ENCODE data around the gene IGSF3. TPM values are rescaled to one million over a fixed set of nuclear protein-coding genes. Genes with fewer than 3 reads are reported as not detected.

The IGSF3 gene
- total and polyA plus RNA-seq, 2 of the 8 experiments (the other 6 are each of a cell fraction or from before 2014, with no cell fraction given) = 30.0 to 32.2 TPM

DNA sequence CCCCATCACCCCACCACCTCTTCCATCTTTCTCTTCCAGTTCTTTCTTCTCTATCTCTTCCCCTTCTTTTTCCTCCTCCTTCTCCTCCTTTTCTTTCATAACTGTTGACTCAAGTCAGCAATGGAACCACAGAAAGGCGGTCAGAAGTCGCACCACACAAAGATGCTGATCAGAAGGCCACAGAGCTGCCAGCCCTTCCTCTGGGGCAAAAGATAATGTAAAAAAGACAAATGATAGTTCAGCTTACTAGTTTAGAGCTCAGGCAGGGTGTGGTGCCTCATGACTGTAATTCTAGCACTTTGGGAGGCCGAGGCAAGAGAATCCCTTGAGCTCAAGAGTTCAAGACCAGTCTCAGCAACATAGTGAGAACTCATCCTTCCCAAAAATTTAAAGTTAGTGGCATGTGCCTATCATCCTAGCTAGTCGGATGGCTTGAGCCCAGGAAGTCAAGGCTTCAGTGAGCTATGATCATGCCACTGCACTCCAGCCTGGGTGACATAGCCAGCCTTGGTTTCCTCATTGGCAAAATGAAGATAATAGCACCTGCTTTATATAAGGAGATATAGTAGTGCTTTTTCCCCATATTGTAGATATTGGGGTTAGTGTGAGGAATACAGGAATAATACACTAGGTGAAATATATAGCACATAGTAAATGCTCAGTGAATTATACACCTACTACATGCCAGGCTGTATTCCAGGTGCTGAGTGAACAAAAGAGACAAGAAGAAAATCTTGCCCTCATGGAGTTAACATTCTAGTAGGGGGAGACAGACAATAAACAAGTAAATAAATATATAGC is 12.5 kb upstream of the IGSF3 start:
- H3K4ac ChIP-seq (replicated peaks; ENCODE audit: insufficient read length, low read depth, low read length) = no peak overlapping the region
- H3K27ac ChIP-seq (ENCODE audit: low read depth, low read length) = no peak overlapping the region
- no peak overlapping the region for H3K9ac ChIP-seq (replicated peaks in 1 of 4; ENCODE audit: extremely low read depth in 1 of 4, low read depth in 3 of 4, low read length in 3 of 4)
- ChIA-PET POLR2A (ENCODE audit: partially characterized antibody) (no interaction called here), CTCF (ENCODE audit: partially characterized antibody) (interaction anchor here (0.6 to 1.4 kb wide), 5 partner anchors 11 to 381 kb away, joined by 3 read pairs; no protein-coding TSS in a partner anchor)
- H2BK20ac ChIP-seq (ENCODE audit: low read length) = no peak overlapping the region
- no peak overlapping the region for H2AK5ac ChIP-seq (ENCODE audit: low read depth, low read length)
- H3K56ac ChIP-seq (replicated peaks; ENCODE audit: insufficient read length, low read depth, low read length) = no peak overlapping the region
- no peaks in the 10 kb centered on the region for H3K27me3 ChIP-seq (replicated peaks in 1 of 4; ENCODE audit: control insufficient read depth in 3 of 4, extremely low read depth in 1 of 4, insufficient read depth in 3 of 4, low read length in 3 of 4)
- H3K4me2 ChIP-seq (ENCODE audit: insufficient read depth in 1 of 2, low read depth in 2 of 2, low read length in 2 of 2) = no peak overlapping the region
- H4K91ac ChIP-seq (replicated peaks; ENCODE audit: insufficient read length, low read length) = no peak overlapping the region
- no peak overlapping the region for H2BK5ac ChIP-seq (ENCODE audit: low read depth, low read length)
- no peak overlapping the region for H3K18ac ChIP-seq (ENCODE audit: extremely low read depth, low read length)
- WGBS, 2 experiments (ENCODE audit: extremely low coverage in 1 of 2, insufficient coverage in 1 of 2, insufficient read length in 1 of 2, insufficient replicate concordance in 2 of 2, low coverage in 1 of 2, low lambda C conversion rate in 2 of 2, missing lambda C conversion rate in 1 of 2) = 93% methylated on average over 4 of the region's 4 CpGs; no CpG with 5 or more reads in 1 of the 2 experiments
- H2BK15ac ChIP-seq (ENCODE audit: low read length) = no peak overlapping the region
- H3K79me2 ChIP-seq (ENCODE audit: control insufficient read depth in 1 of 2, insufficient read depth in 2 of 2, low read length in 2 of 2) = no peaks in the 10 kb centered on the region
- no peak overlapping the region for H3K4me3 ChIP-seq (ENCODE audit: extremely low read depth in 1 of 4, insufficient read depth in 2 of 4, low read depth in 3 of 4, low read length in 4 of 4)
- H4K5ac ChIP-seq (ENCODE audit: insufficient read length, low read depth, low read length) = no peak overlapping the region
- no peak overlapping the region for H2AFZ ChIP-seq (ENCODE audit: low read length)
- H3K4me1 ChIP-seq (replicated peaks in 1 of 4; ENCODE audit: control insufficient read depth in 3 of 4, insufficient read depth in 4 of 4, low read length in 3 of 4) = no peaks in the 10 kb centered on the region
- H3K9me3 ChIP-seq (ENCODE audit: insufficient read depth in 2 of 2, low read depth in 1 of 2, low read length in 1 of 2) = no peaks in the 10 kb centered on the region
- no peak overlapping the region for H3K23ac ChIP-seq (ENCODE audit: insufficient read length)
- no peaks in the 10 kb centered on the region for H3K79me1 ChIP-seq (ENCODE audit: low read depth, low read length)
- no peak overlapping the region for H2BK120ac ChIP-seq (replicated peaks; ENCODE audit: low read depth, low read length)
- no peak overlapping the region for H3K14ac ChIP-seq (ENCODE audit: insufficient read length)
- no peaks in the 10 kb centered on the region for H3K36me3 ChIP-seq (ENCODE audit: control insufficient read depth in 2 of 4, insufficient read depth in 4 of 4, low read length in 3 of 4)
- no peak overlapping the region for H2BK12ac ChIP-seq (ENCODE audit: low read depth, low read length)
- H4K8ac ChIP-seq (ENCODE audit: extremely low read depth, insufficient read depth, low read length) = no peak overlapping the region
- no peaks in the 10 kb centered on the region for H4K20me1 ChIP-seq (replicated peaks in 1 of 2; ENCODE audit: control insufficient read depth in 1 of 2, insufficient read depth in 2 of 2, low read length in 2 of 2)
- FAIRE-seq = no peak
- no peak for DNase-seq (ENCODE audit: low read depth in 1 of 2, low spot score in 2 of 2)
- H3K23me2 ChIP-seq (ENCODE audit: low read depth, low read length) = no peaks in the 10 kb centered on the region
- TF ChIP-seq EZH2 (IDR thresholded peaks at IDR 0.05; ENCODE audit: low read depth, low read length, severe bottlenecking) = no peak
- no peak for TF ChIP-seq YY1 (IDR thresholded peaks at IDR 0.05; ENCODE audit: low read depth, low read length)
- no peak for TF ChIP-seq TAF7 (optimal IDR thresholded peaks at IDR 0.05; ENCODE audit: borderline replicate concordance, low read depth, low read length)
- no peak for TF ChIP-seq ZNF274 (IDR thresholded peaks at IDR 0.05; ENCODE audit: borderline replicate concordance, extremely low read depth, low read length)
- TF ChIP-seq RNF2 (IDR thresholded peaks at IDR 0.05; ENCODE audit: borderline replicate concordance, low read depth, low read length, missing control alignments, poor library complexity, severe bottlenecking) = no peak
- TF ChIP-seq, protein P1, sequence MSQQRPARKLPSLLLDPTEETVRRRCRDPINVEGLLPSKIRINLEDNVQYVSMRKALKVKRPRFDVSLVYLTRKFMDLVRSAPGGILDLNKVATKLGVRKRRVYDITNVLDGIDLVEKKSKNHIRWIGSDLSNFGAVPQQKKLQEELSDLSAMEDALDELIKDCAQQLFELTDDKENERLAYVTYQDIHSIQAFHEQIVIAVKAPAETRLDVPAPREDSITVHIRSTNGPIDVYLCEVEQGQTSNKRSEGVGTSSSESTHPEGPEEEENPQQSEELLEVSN (IDR thresholded peaks at IDR 0.05) = no peak
- TF ChIP-seq TEAD4 (IDR thresholded peaks at IDR 0.05; ENCODE audit: low read depth, low read length) = no peak
- TF ChIP-seq SUZ12 (IDR thresholded peaks at IDR 0.05; ENCODE audit: low read length) = no peak
- no peak for TF ChIP-seq EGR1 (IDR thresholded peaks at IDR 0.05; ENCODE audit: borderline replicate concordance, low read depth, low read length)
- TF ChIP-seq PHF8 (conservative IDR thresholded peaks at IDR 0.05; ENCODE audit: low read depth, low read length) = no peak
- no peak for TF ChIP-seq RXRA (IDR thresholded peaks at IDR 0.05; ENCODE audit: insufficient read depth, low read depth, low read length)
- no peak for TF ChIP-seq SP1 (IDR thresholded peaks at IDR 0.05; ENCODE audit: low read depth, low read length)

Data from H1 (cell line).